Loucy (cell line): Measurements from ENCODE around the gene KCNJ15.

ENCODE experiments used
- CTCF ChIP-seq: fragments of 200-600 bp; sonication (generic); conservative IDR thresholded peaks from 2 replicates; pipeline ENCODE4 v1.5.1; 2014; ENCODE audit warnings: mild to moderate bottlenecking, antibody characterized with exemption, low read length
- EZH2phosphoT487 ChIP-seq: fragments of 200-600 bp; IDR thresholded peaks from 2 replicates; pipeline ENCODE4 v1.6.1; 2018; ENCODE audit warnings: antibody characterized with exemption, mild to moderate bottlenecking, moderate library complexity, borderline replicate concordance

DNA sequence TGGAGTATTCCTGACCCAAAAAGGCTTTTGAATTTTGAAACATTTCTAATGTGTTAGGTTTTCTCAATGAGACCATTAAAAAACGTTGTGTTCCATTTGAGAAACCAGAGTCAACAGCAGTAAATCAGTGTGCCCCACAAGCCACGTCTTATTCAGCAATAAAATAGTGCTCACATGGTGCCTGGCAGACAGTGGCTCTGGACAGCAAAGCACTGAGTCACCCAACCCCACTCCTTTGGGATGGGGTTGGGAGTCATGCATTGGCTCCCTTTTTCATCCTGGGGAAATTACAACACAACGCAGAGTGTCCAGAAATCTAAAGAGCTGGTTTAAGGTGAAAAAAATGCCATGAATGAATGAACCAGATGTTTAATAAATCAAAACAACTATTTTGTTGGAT is 46.5 kb downstream of the KCNJ15 start:
- no peak for TF ChIP-seq CTCF
- TF ChIP-seq EZH2phosphoT487, result no peak
